H9 (cell line): ENCODE data around the gene HSPA12A. TPM values are rescaled to one million over a fixed set of nuclear protein-coding genes. Genes with fewer than 3 reads are reported as not detected.

Experiments
- DNase-seq: peaks from one replicate; pipeline ENCODE4 v3.0.0-alpha.2; 2017
- H2AFZ ChIP-seq: one replicate; pipeline ENCODE4 v1.6.1; 2013; ENCODE audit warnings: mild to moderate bottlenecking, low read length, control low read depth, moderate library complexity
- H2AK5ac ChIP-seq: 2 replicates; pipeline ENCODE4 v1.6.1; 2013; ENCODE audit warnings: low read length, control low read depth, mixed read lengths; ENCODE audit not compliant: insufficient read length
- H2BK120ac ChIP-seq: one replicate; pipeline ENCODE4 v1.6.1; 2013; ENCODE audit warnings: low read depth, mild to moderate bottlenecking, low read length, control low read depth, inconsistent platforms; ENCODE audit not compliant: poor library complexity, severe bottlenecking
- H2BK12ac ChIP-seq: 2 replicates; pipeline ENCODE4 v1.6.1; 2013; ENCODE audit warnings: low read length, control low read depth, mixed read lengths, low read depth; ENCODE audit not compliant: insufficient read length
- H2BK15ac ChIP-seq: 2 replicates; pipeline ENCODE4 v1.6.1; 2013; ENCODE audit warnings: low read depth, low read length, control low read depth
- H2BK20ac ChIP-seq: one replicate; pipeline ENCODE4 v1.6.1; 2013; ENCODE audit warnings: low read depth, mild to moderate bottlenecking, low read length, control low read depth, inconsistent platforms; ENCODE audit not compliant: poor library complexity, severe bottlenecking
- H2BK5ac ChIP-seq: 2 replicates; pipeline ENCODE4 v1.6.1; 2013; ENCODE audit warnings: low read length, control low read depth, mixed read lengths; ENCODE audit not compliant: insufficient read length
- H3K14ac ChIP-seq: 2 replicates; pipeline ENCODE4 v1.6.1; 2013; ENCODE audit warnings: low read length, control low read depth; ENCODE audit not compliant: insufficient read depth
- H3K18ac ChIP-seq: 2 replicates; pipeline ENCODE4 v1.6.1; 2013; ENCODE audit warnings: low read depth, mild to moderate bottlenecking, mixed read lengths, low read length, control low read depth; ENCODE audit not compliant: insufficient read length
- H3K23ac ChIP-seq: 2 replicates; pipeline ENCODE4 v1.6.1; 2013; ENCODE audit warnings: low read length, control low read depth, mixed read lengths, low read depth; ENCODE audit not compliant: insufficient read length
- H3K23me2 ChIP-seq: 2 replicates; pipeline ENCODE4 v1.6.1; 2013; ENCODE audit warnings: low read depth, mild to moderate bottlenecking, mixed read lengths, low read length, control low read depth; ENCODE audit not compliant: insufficient read length, poor library complexity, severe bottlenecking
- H3K27ac ChIP-seq: 2 replicates; pipeline ENCODE4 v1.5.1; 2013; ENCODE audit warnings: low read length, control low read depth, mixed read lengths, low read depth; ENCODE audit not compliant: insufficient read length
- H3K27me3 ChIP-seq: 2 replicates; pipeline ENCODE4 v1.6.1; 2013; ENCODE audit warnings: low read length, control low read depth, inconsistent platforms; ENCODE audit not compliant: insufficient read depth
- H3K4ac ChIP-seq: 2 replicates; pipeline ENCODE4 v1.6.1; 2013; ENCODE audit warnings: low read depth, mild to moderate bottlenecking, control low read depth, inconsistent platforms, low read length, moderate library complexity
- H3K4me1 ChIP-seq: 2 replicates; pipeline ENCODE4 v1.6.1; 2013; ENCODE audit warnings: low read length, control low read depth, inconsistent platforms; ENCODE audit not compliant: insufficient read depth
- H3K4me2 ChIP-seq: 2 replicates; pipeline ENCODE4 v1.6.1; 2013; ENCODE audit warnings: low read length, control low read depth, mixed read lengths; ENCODE audit not compliant: insufficient read length, insufficient read depth
- H3K56ac ChIP-seq: 2 replicates; pipeline ENCODE4 v1.6.1; 2013; ENCODE audit warnings: low read depth, mild to moderate bottlenecking, mixed read lengths, low read length, control low read depth; ENCODE audit not compliant: insufficient read length
- H3K79me1 ChIP-seq: 2 replicates; pipeline ENCODE4 v1.6.1; 2013; ENCODE audit warnings: low read depth, mild to moderate bottlenecking, moderate library complexity, low read length, control low read depth, inconsistent platforms; ENCODE audit not compliant: insufficient read depth, poor library complexity, severe bottlenecking
- H3K79me2 ChIP-seq: 2 replicates; pipeline ENCODE4 v1.6.1; 2013; ENCODE audit warnings: low read length, control low read depth, inconsistent platforms; ENCODE audit not compliant: insufficient read depth
- H3K9ac ChIP-seq: 2 replicates; pipeline ENCODE4 v1.6.1; 2013; ENCODE audit warnings: low read length, control low read depth, mixed read lengths; ENCODE audit not compliant: insufficient read length; ENCODE audit errors: extremely low read depth
- H3K9me3 ChIP-seq: one replicate; pipeline ENCODE4 v1.6.1; 2013; ENCODE audit warnings: low read depth, low read length, inconsistent platforms; ENCODE audit not compliant: control insufficient read depth
- H3T11ph ChIP-seq: one replicate; pipeline ENCODE4 v1.6.1; 2013; ENCODE audit warnings: mild to moderate bottlenecking, low read length, control low read depth, inconsistent platforms
- H4K20me1 ChIP-seq: one replicate; pipeline ENCODE4 v1.6.1; 2013; ENCODE audit not compliant: control insufficient read depth, insufficient read length, insufficient read depth
- H4K5ac ChIP-seq: 2 replicates; pipeline ENCODE4 v1.6.1; 2013; ENCODE audit warnings: low read depth, mild to moderate bottlenecking, mixed read lengths, low read length, control low read depth; ENCODE audit not compliant: insufficient read length
- H4K8ac ChIP-seq: replicated peaks from 2 replicates; pipeline ENCODE4 v1.6.1; 2013; ENCODE audit warnings: low read length, control low read depth, mixed read lengths, low read depth; ENCODE audit not compliant: insufficient read length
- H4K91ac ChIP-seq: 2 replicates; pipeline ENCODE4 v1.6.1; 2013; ENCODE audit warnings: low read depth, mild to moderate bottlenecking, moderate library complexity, mixed read lengths, low read length, control low read depth; ENCODE audit not compliant: insufficient read length
- H3K27ac Mint-ChIP-seq, 3 experiments: 2 replicates in 2 of 3; 3 replicates in 1 of 3; pipeline ENCODE4 v1.8.0; 2020 to 2021; ENCODE audit warnings: mixed read lengths in 3 of 3, mild to moderate bottlenecking in 1 of 3, moderate library complexity in 1 of 3
- H3K27me3 Mint-ChIP-seq: 2 replicates; pipeline ENCODE4 v1.8.0; 2021; ENCODE audit warnings: low read depth, mild to moderate bottlenecking, moderate library complexity, mixed read lengths
- H3K36me3 Mint-ChIP-seq, 3 experiments: 2 replicates in 2 of 3; 3 replicates in 1 of 3; pipeline ENCODE4 v1.8.0; 2020 to 2021; ENCODE audit warnings: low read depth in 3 of 3, mixed read lengths in 3 of 3; ENCODE audit not compliant: insufficient read depth in 1 of 3
- H3K4me1 Mint-ChIP-seq, 2 experiments: 2 replicates each; pipeline ENCODE4 v1.8.0; 2020; ENCODE audit warnings: mixed read lengths in 2 of 2
- H3K4me3 Mint-ChIP-seq, 2 experiments: 2 replicates in 1 of 2; 3 replicates in 1 of 2; pipeline ENCODE4 v1.8.0; 2020 to 2021; ENCODE audit warnings: mild to moderate bottlenecking in 2 of 2, mixed read lengths in 2 of 2, moderate library complexity in 1 of 2
- H3K9me3 Mint-ChIP-seq, 2 experiments: 2 replicates in 1 of 2; 3 replicates in 1 of 2; pipeline ENCODE4 v1.8.0; 2020; ENCODE audit warnings: mild to moderate bottlenecking in 2 of 2, mixed read lengths in 2 of 2, moderate library complexity in 1 of 2
- WGBS: extraction: QIAGEN DNeasy Blood & Tissue Kit; methylation state at CpG from one replicate; pipeline ENCODE4 v1.1.7; 2013; ENCODE audit warnings: missing lambda C conversion rate, low lambda C conversion rate, mixed read lengths; ENCODE audit not compliant: insufficient read length; ENCODE audit errors: extremely low coverage; 5-methylcytosine and 5-hydroxymethylcytosine counted together
- total RNA-seq: library from RNA; stranded (reverse); gene quantifications from 2 replicates; pipeline ENCODE4 v1.2.1, GENCODE V29; 2021
- TF ChIP-seq, protein P1 (sequence below): fragments of 200-600 bp; sonication (generic); conservative IDR thresholded peaks from 3 replicates; pipeline ENCODE4 v1.8.0; 2021; ENCODE audit warnings: antibody characterized with exemption, mild to moderate bottlenecking

Gene HSPA12A
- total RNA-seq, 1 experiment from 2014 or later: 3.2 TPM

DNA sequence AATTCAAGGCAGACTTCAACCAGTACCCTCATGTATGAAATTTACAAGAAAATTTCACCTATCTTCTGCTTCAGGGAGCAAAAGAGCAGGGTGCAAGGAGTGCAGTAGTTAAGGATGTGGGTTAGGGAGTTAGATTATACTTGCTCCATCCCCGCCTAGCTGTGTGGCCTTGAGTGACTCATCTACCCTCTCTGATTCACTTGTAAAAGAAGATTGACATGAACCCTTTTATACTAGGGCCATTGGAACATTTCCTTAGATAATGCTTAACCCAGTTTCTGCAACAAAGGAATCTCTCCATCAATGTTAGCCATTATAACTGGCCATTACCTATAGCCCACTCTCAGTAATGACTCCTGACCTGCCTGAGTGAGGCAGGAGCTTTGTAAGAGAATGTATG, 10.2 kb upstream of the HSPA12A start:
- H3K23me2 ChIP-seq: no peaks in the 10 kb centered on the region
- H2BK12ac ChIP-seq: no peak overlapping the region
- Mint-ChIP-seq H3K27me3 (peaks cover 28% of the 10 kb centered on the region), H3K4me3 (no peak overlapping the region; a peak in 1 of 5 replicates), H3K9me3 (peaks cover 3 to 6% of the 10 kb centered on the region in 2 experiments; a peak in 3 of 5 replicates), H3K4me1 (peaks cover 4 to 6% of the 10 kb centered on the region in 2 experiments; a peak in 3 of 4 replicates), H3K27ac (no peak overlapping the region; a peak in 1 of 7 replicates), H3K36me3 (no peaks in the 10 kb centered on the region; a peak in 1 of 7 replicates)
- no peak overlapping the region for H3K56ac ChIP-seq
- no peak overlapping the region for H4K8ac ChIP-seq
- no peak overlapping the region for H2BK20ac ChIP-seq
- no peaks in the 10 kb centered on the region for H3K79me2 ChIP-seq
- no CpG with 5 or more reads among the region's 1 CpG for WGBS
- H3K23ac ChIP-seq: no peak overlapping the region
- no peak overlapping the region for H4K5ac ChIP-seq
- TF ChIP-seq, protein P1, sequence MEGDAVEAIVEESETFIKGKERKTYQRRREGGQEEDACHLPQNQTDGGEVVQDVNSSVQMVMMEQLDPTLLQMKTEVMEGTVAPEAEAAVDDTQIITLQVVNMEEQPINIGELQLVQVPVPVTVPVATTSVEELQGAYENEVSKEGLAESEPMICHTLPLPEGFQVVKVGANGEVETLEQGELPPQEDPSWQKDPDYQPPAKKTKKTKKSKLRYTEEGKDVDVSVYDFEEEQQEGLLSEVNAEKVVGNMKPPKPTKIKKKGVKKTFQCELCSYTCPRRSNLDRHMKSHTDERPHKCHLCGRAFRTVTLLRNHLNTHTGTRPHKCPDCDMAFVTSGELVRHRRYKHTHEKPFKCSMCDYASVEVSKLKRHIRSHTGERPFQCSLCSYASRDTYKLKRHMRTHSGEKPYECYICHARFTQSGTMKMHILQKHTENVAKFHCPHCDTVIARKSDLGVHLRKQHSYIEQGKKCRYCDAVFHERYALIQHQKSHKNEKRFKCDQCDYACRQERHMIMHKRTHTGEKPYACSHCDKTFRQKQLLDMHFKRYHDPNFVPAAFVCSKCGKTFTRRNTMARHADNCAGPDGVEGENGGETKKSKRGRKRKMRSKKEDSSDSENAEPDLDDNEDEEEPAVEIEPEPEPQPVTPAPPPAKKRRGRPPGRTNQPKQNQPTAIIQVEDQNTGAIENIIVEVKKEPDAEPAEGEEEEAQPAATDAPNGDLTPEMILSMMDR: no peak
- H2BK5ac ChIP-seq: no peak overlapping the region
- no peak overlapping the region for H3K4me2 ChIP-seq
- H3K27me3 ChIP-seq: no peaks in the 10 kb centered on the region
- H4K20me1 ChIP-seq: no peaks in the 10 kb centered on the region
- H3K4ac ChIP-seq: no peak overlapping the region
- no peaks in the 10 kb centered on the region for H3K4me1 ChIP-seq
- H2BK15ac ChIP-seq: no peak overlapping the region
- H3K79me1 ChIP-seq: no peaks in the 10 kb centered on the region
- no peak overlapping the region for H3K9ac ChIP-seq
- no peak overlapping the region for H3K14ac ChIP-seq
- H3K27ac ChIP-seq: no peak overlapping the region
- H3K18ac ChIP-seq: no peak overlapping the region
- H3K9me3 ChIP-seq: no peaks in the 10 kb centered on the region
- no peak overlapping the region for H2AK5ac ChIP-seq
- no peak overlapping the region for H4K91ac ChIP-seq
- DNase-seq: no peak
- H2AFZ ChIP-seq: no peak overlapping the region
- no peak overlapping the region for H2BK120ac ChIP-seq
- H3T11ph ChIP-seq: no peak overlapping the region
